NCI-H1694 (cell line): ENCODE data around the gene ENTREP3.
A peak's percentile ranks its signal among the peaks of the same experiment; 100 is the strongest.
"Not testable (repeated sequence)": the region's sequence is repeated elsewhere in the genome, so short reads cannot be mapped to it uniquely, and the experiment has no call there.

ENCODE experiments used
- DNase-seq: peaks from one replicate; lab custom pipeline; 2025; lab: John Stamatoyannopoulos, UW

ENTREP3 gene

DNA sequence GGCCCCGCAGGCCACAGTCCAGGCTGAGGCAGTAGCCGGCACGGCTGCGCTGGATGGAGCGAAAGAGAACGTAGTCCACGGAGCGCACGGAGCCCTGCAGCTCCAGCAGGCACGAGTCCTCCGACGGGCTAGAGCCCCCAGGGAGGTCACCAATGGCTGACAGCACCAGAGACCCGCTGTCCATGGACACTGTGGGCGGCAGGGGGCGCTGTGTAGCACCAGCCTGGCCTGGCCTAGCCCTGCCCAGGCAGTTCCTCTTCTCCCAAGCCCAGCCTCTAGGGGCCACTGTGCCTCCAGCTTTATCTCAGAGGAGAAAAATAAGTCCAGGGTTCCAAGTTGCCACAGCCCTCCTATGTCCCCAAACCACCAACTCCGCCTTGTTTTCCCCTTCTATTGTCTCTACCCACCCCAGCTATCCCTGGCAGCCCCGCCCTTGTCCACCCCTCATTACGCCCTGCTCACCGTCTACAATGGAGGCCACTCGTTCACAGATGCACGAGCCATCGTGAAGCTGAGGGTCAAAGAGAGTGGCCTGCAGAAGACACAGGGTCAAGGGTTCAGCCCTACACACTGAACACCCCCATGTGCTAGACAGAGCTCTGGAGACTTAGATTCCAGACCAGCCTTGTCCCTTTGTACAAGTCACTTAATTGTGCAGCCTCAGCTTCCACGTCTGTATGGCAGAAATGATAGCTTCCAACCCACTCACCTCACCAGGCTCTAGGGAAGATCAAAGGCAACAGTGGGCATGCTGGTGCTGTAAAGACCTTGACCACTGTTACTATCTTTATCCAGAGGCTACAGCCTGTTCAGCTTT lies 4.4 kb downstream of the ENTREP3 start:
- DNase-seq = peak; percentile 99

DNA sequence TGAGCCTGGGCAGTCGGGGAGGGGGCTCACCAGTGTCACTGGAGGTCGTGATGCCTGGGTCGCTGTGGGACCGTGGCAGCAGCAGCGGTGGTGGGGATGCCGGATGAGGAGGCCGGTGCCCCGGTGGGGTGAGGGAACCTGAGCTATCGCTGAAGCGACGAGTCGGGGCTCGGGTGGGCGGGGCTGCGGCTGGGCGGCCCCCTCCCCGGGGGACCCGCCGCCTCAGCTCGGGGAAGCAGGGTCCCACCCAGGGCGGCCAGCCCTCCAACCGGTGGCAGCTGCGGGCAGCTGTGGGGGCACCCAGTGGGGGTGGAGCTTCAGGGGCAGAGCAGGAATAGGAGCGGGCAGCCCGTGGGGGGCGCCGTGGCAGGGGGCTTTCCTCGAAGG lies 5.0 kb downstream of the ENTREP3 start:
- DNase-seq = peak; percentile 75

GRCh38 chr1:155247667-155248553 lies 7.4 kb downstream of the ENTREP3 start:
- DNase-seq = no peak

DNA sequence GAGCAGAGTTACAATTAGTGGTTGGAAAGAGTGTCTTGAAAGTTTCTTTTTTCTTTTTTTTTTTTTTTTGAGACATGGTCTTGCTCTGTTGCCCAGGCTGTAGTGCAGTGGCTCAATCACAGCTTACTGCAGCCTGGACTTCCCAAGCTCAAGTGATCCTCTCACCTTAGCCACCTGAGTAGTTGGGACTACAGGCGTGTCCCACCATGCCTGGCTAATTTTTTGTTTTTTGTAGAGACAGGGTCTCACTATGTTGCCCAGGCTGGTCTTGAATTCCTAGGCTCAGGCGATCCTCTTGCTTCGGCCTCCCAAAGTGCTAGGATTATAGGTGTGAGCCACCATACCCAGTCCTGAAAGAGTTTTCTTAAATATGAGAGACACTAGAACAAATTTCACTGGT lies 8.5 kb downstream of the ENTREP3 start:
- not testable (repeated sequence) for DNase-seq

GRCh38 chr1:155245163-155245524 lies 10.1 kb downstream of the ENTREP3 start:
- DNase-seq = no peak

- peak; percentile 100 for DNase-seq
These were observed 10.7 kb downstream of the ENTREP3 start for GRCh38 chr1:155244368-155245162.

GRCh38 chr1:155242805-155243358 lies 12.4 kb downstream of the ENTREP3 start:
- DNase-seq = no peak

DNA sequence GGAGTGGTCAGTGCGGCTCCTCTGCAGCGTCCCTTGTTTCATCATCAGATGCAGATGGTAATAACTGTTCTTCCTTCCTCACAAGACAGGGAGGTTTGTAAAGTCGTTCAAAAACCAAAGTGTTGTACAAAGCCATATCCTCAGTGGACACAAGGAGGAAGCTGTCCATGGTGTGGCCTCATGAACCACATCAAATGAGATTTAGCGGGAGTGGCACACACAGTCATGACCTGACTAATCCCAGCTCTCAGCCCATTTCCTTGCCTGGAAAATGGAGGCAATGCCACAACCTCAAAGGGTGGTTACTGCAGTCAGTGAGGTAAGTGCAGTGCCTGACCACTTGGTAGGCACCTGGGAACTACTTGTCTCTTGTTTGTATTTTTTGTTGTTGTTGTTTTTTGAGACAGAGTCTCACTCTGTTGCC lies 13.4 kb downstream of the ENTREP3 start:
- no peak for DNase-seq

- DNase-seq = peak; percentile 89
These were observed 14.1 kb downstream of the ENTREP3 start for GRCh38 chr1:155241069-155241679.

- no peak for DNase-seq
These were observed 18.8 kb downstream of the ENTREP3 start for GRCh38 chr1:155236451-155236850.

DNA sequence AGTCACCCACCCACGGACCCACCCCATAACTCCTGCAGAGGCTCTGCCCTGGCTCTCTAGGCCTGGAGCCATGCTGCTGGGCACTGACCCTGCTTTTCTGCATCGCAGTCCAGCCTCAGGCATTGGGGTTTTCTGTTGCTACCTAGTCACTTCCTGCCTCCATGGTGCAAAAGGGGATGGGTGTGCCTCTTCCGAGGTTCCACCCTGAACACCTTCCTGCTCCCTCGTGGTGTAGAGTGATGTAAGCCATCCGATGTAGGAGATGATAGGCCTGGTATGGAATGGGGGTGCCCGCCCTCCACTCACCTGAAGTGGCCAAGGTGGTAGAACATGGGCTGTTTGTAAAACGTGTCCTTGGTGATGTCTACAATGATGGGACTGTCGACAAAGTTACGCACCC lies 19.9 kb downstream of the ENTREP3 start:
- not testable (repeated sequence) for DNase-seq

DNA sequence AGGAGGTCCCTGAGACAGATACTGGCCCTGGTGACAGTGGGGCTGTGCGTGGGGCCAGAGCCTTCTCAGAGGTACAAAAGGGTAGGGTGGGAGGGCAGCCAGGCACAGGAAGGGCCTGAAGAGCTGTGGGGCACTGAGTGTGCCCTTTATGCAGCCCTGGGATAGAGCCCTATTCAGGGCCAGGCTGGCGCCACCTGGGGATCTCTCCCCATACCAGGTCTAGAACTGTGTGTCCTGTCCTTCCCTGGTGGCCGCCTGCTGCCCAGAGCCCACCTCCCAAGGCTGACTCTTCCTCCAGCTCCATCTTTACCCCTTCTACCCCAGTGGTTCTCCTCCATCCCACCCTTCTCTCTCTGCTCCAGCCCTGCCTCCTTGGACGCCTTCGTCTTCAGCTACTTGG lies 21.8 kb downstream of the ENTREP3 start:
- not testable (repeated sequence) for DNase-seq

GRCh38 chr1:155232001-155232978 lies 23.0 kb downstream of the ENTREP3 start:
- DNase-seq = not testable (repeated sequence)

DNA sequence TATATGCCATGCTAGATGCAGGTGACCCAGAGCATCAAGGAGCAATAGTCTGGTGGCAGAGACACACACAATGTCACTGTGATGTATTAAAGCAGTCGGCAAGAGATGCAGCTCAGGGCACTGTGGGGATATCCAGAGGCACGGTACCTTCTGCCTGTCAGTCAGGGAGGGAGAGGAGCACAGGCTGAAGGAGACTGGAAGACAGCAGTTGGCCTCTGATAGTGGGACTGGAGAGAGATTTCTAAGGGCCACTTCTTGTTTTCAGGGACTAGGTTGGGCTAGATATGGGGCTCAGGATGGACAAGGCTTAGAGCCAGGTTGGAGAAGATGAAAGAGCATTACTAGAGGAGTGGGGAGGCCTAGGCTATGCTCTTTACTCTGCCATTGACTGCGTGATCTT lies 24.0 kb downstream of the ENTREP3 start:
- DNase-seq = not testable (repeated sequence)

DNA sequence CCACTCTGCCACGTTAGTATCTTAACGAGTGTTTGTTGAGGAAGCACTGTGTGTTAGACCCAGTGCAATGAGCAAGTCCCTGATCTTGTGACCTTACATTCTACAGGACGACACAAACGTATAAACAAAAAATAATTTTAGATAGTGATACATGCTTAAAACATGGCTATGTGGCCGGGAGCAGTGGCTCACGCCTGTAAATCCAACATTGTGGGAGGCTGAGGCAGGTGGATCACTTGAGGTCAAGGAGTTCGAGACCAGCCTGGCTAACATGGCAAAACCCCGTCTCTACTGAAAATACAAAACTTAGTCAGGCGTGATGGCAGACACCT lies 27.2 kb downstream of the ENTREP3 start:
- DNase-seq = no peak

DNA sequence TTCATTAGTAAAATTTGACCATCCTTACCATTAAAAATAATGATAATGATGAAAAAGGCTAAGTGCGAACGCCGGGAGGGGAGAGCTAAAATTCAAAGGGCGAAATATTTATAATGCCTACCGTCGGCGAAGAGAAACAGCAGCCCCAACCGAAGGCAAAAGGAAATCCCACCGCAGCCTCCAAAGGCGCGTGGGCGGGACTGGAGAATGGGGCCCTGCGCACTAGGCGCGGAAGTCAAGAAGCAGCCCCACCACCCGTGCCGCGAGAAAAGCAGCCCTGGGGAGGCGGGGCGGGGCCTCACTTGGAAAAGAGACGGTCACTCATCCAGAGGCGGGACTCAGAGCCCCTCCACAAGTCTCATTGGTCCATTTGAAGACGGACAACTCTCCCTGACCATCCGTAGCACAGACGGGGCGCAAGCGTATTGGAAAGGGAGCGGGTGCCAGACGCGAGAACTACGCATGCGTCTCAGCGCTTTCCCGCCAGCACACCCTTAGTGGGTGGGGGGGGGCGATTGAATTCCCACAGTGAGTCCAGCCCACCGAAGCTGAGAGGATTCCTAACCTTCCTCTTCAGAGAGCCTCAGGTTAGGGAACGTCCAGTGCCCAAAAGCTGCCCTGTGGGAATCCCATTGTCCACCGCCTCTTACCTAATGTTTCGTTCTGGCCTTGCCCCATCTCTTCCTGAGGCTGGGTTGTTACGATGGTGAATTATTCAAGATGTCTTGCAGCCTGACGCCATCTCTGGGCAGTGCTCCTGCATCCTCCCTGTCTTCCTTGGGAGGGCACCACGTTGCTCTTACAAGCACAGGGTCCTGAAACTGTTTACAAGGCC lies 27.8 kb downstream of the ENTREP3 start:
- DNase-seq = peak; percentile 100

- DNase-seq = peak; percentile 69
These were observed 28.4 kb downstream of the ENTREP3 start for GRCh38 chr1:155226910-155227260.

DNA sequence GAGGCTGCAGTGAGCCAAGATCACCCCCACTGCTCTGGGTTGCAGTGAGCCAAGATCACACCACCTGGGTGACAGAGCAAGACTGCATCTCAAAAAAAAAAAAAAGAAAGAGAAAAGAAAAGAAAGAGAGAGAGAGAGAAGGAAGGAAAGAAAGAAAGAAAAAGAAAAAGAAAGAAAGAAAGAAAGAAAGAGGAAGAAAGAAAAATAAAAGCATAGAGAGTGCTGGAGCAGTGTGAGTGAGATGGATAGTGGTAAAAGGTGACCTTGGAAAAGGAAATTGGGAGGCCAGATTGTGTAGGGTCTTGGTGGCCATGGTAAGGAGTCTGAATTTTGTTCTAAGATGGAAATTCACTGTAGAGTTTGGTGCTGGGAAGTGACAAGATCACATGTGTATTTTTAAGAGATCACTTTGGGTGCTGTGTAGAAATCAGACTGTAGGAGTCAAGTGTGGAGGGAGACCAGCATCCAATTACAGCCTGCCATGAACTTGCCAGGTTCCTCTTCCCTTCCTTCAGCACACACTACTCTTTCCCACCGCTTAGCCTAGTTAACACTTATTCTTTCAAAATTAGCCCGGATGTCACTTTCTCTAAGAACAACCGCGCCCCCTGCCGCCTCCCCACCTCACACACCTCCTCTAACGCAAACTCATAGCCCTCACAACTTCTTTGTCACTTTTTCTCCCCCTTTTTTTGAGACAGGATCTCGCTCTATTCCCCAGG lies 28.9 kb downstream of the ENTREP3 start:
- peak; percentile 90 for DNase-seq

GRCh38 chr1:155225404-155225759 lies 29.9 kb downstream of the ENTREP3 start:
- not testable (repeated sequence) for DNase-seq
